Measurements from ENCODE around the gene ASB16. TPM values are rescaled to one million over a fixed set of nuclear protein-coding genes. Genes with fewer than 3 reads are reported as not detected.

The ASB16 gene
- total RNA-seq, 1 experiment from 2014 or later, result 0.37 TPM

- ChIA-PET POLR2A (interaction anchor here (0.7 kb wide), 1 partner anchor 460 kb away, joined by 3 read pairs; no protein-coding TSS in a partner anchor), RAD21 (ENCODE audit: low non-redundant PET in 1 of 2, low total read pairs in 2 of 2, uncharacterized antibody in 2 of 2, unreplicated experiment in 2 of 2) (no interaction called here), CTCF (no interaction called here)
- Histone ChIP-seq H3K9me3 (ENCODE audit: control insufficient read depth in 1 of 2, insufficient read depth in 1 of 2, low read depth in 1 of 2, low read length in 2 of 2) (no peaks in the 10 kb centered on the region), H3K27me3 (ENCODE audit: insufficient read depth, low read length) (no peaks in the 10 kb centered on the region), H3K9ac (ENCODE audit: low read length) (no peak overlapping the region), H3K36me3 (ENCODE audit: control insufficient read depth in 1 of 2, insufficient read depth in 2 of 2, low read length in 2 of 2) (peaks cover 20 to 32% of the 10 kb centered on the region in 2 experiments), H3K4me2 (ENCODE audit: low read length) (no peak overlapping the region), H3K9me2 (ENCODE audit: insufficient read depth) (no peaks in the 10 kb centered on the region), H3K4me3 (replicated peaks in 1 of 2; ENCODE audit: low read depth in 1 of 2, low read length in 2 of 2) (no peak overlapping the region), H3K27ac (ENCODE audit: low read depth, low read length) (no peak overlapping the region), H4K20me1 (ENCODE audit: insufficient read depth) (no peaks in the 10 kb centered on the region), H2AFZ (ENCODE audit: low read depth, low read length, poor library complexity, severe bottlenecking) (no peak overlapping the region), H3K4me1 (ENCODE audit: control insufficient read depth in 1 of 2, insufficient read depth in 2 of 2, low read length in 2 of 2) (peaks cover 4 to 15% of the 10 kb centered on the region in 2 experiments; a peak in 3 of 4 replicates), H3K79me2 (ENCODE audit: insufficient read depth, low read length) (peaks cover 13% of the 10 kb centered on the region)
- DNase-seq (ENCODE audit: low read depth, low spot score) (no peak), ATAC-seq (peak; percentile 37; the same call in 1 of the 2 replicates)
- no TSS peak for BruUV-seq (replicated peaks)
- intact Hi-C loops (cut with micrococcal nuclease), result no loop called here
- TF ChIP-seq POLR2A (IDR thresholded peaks at IDR 0.05; ENCODE audit: borderline replicate concordance, extremely low read depth, insufficient read depth, insufficient read length), result peak; percentile 27
- peak; percentile 14 for TF ChIP-seq POLR2AphosphoS5 (IDR thresholded peaks at IDR 0.05; ENCODE audit: low read depth, low read length)
- TF ChIP-seq EZH2phosphoT487 (IDR thresholded peaks at IDR 0.05; ENCODE audit: borderline replicate concordance), result no peak
Measured at GRCh38 chr17:44191941-44192496, 21.5 kb downstream of the ASB16 start.

- Histone ChIP-seq H3K4me3 (replicated peaks in 1 of 2; ENCODE audit: low read depth in 1 of 2, low read length in 2 of 2) (no peak overlapping the region), H3K4me2 (ENCODE audit: low read length) (no peak overlapping the region), H2AFZ (ENCODE audit: low read depth, low read length, poor library complexity, severe bottlenecking) (no peak overlapping the region), H3K9me2 (ENCODE audit: insufficient read depth) (no peaks in the 10 kb centered on the region), H3K79me2 (ENCODE audit: insufficient read depth, low read length) (peaks cover 13% of the 10 kb centered on the region), H3K4me1 (ENCODE audit: control insufficient read depth in 1 of 2, insufficient read depth in 2 of 2, low read length in 2 of 2) (peaks cover 6 to 15% of the 10 kb centered on the region in 2 experiments), H4K20me1 (ENCODE audit: insufficient read depth) (no peaks in the 10 kb centered on the region), H3K27ac (ENCODE audit: low read depth, low read length) (peak overlapping the region; percentile 49), H3K36me3 (ENCODE audit: control insufficient read depth in 1 of 2, insufficient read depth in 2 of 2, low read length in 2 of 2) (peaks cover 27 to 32% of the 10 kb centered on the region in 2 experiments), H3K27me3 (ENCODE audit: insufficient read depth, low read length) (no peaks in the 10 kb centered on the region), H3K9ac (ENCODE audit: low read length) (no peak overlapping the region), H3K9me3 (ENCODE audit: control insufficient read depth in 1 of 2, insufficient read depth in 1 of 2, low read depth in 1 of 2, low read length in 2 of 2) (no peaks in the 10 kb centered on the region)
- no peak for TF ChIP-seq CBX3 (IDR thresholded peaks at IDR 0.05; ENCODE audit: low read depth)
- DNase-seq (ENCODE audit: low read depth, low spot score) (no peak), ATAC-seq (no peak)
- CTCF ChIA-PET, result no interaction called here
- RAD21 ChIA-PET (ENCODE audit: low non-redundant PET in 1 of 2, low total read pairs in 2 of 2, uncharacterized antibody in 2 of 2, unreplicated experiment in 2 of 2), result no interaction called here
- TSS peak; percentile 4 for BruUV-seq (replicated peaks)
- POLR2A ChIA-PET, result no interaction called here
- intact Hi-C loops (cut with micrococcal nuclease), result no loop called here
Measured at GRCh38 chr17:44192750-44193149, 22.2 kb downstream of the ASB16 start.

All from HCT116 (cell line).